Retinal pigment epithelial cell (primary cell): ENCODE measurements around the gene TP53RK.
A peak's percentile ranks its signal among the peaks of the same experiment; 100 is the strongest.

ENCODE experiments used
- DNase-seq: peaks from one replicate; pipeline ENCODE4 v3.0.0-alpha.2; 2010; ENCODE audit warnings: low read depth
- H3K4me3 ChIP-seq: 2 replicates; pipeline ENCODE4 v1.5.1; 2011; ENCODE audit warnings: mild to moderate bottlenecking, low read length, control low read depth, moderate library complexity
- TF ChIP-seq, protein P1 (sequence below): conservative IDR thresholded peaks from 2 replicates; pipeline ENCODE4 v1.5.1; 2011; ENCODE audit warnings: low read depth, low read length, control low read depth, inconsistent platforms

The TP53RK gene

DNA sequence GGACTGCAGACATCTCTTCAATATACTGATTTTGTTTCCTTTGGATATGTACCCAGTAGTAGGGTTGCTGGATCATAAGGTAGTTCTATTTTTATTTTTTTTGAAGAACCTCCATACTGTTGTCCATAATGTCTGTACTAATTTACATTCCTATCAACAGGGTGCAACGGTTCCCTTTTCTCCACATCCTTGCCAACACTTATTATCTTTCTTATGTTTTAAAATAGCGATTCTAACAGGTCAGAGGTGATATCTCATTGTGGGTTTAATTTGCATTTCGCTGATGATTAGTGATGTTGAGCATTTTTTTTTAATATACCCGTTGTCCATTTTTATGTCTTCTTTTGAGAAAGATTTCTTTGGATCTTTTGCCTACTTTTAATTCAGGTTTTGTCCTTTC, 2.0 kb upstream of the TP53RK start:
- TF ChIP-seq, protein P1, sequence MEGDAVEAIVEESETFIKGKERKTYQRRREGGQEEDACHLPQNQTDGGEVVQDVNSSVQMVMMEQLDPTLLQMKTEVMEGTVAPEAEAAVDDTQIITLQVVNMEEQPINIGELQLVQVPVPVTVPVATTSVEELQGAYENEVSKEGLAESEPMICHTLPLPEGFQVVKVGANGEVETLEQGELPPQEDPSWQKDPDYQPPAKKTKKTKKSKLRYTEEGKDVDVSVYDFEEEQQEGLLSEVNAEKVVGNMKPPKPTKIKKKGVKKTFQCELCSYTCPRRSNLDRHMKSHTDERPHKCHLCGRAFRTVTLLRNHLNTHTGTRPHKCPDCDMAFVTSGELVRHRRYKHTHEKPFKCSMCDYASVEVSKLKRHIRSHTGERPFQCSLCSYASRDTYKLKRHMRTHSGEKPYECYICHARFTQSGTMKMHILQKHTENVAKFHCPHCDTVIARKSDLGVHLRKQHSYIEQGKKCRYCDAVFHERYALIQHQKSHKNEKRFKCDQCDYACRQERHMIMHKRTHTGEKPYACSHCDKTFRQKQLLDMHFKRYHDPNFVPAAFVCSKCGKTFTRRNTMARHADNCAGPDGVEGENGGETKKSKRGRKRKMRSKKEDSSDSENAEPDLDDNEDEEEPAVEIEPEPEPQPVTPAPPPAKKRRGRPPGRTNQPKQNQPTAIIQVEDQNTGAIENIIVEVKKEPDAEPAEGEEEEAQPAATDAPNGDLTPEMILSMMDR = no peak
- H3K4me3 ChIP-seq = no peak overlapping the region
- no peak for DNase-seq

DNA sequence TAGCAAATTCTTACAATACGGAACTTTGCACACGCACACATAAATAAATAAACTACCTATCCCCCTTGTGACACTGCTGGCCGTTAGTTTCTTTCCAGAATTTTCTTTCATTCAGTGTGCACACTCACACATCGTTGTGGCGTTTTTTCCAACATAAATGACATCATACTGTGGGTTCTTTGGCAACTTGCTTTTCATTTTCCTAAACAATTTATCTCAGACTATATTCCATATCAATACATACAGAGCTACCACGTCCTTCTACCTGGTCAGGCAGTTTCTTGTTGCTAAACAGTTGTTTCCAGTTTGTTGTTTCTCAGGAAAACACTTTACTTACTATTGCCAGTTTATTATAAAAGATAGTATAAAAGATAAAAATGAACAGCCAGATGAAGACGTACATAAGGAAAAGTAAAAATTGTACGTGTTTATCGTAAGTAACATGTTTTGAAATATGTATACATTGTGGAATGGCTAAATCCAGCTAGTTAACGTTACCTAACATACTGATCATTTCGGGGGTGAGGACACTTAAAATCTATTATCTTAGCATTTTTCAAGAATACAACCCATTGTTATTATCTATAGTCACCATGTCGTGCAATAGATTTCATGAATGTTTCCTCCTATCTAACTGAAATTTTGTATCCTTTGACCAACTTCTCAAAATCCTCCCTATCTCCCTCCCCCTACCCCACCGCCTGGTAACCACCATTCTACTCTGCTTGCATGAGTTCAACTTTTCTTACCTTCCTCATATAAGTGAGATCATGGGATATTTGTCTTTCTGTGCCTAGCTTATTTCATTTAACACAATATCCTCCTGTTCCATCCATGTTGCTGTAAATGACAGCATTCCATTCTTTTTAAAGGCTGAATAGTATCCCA, 1.2 kb upstream of the TP53RK start:
- TF ChIP-seq, protein P1 = no peak
- no peak for DNase-seq
- peak overlapping the region; percentile 53 for H3K4me3 ChIP-seq

DNA sequence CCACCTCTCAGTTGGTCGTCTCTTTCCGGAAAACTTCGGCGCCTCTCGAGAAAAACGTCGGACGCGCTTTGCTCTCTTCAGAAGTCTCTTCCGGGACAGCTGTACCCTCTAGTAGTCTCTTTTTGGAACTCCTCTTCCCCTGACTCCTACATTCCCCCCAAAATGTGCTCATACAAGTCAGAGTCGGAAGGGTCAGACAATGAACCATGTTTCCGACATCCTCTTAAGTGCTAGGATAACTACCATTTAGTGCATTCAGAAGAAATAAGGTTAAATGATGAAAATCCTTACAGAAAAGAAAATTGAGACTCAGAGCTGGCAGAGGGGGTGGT, 476 bp upstream of the TP53RK start:
- no peak for DNase-seq
- peak overlapping the region; percentile 53 for H3K4me3 ChIP-seq
- TF ChIP-seq, protein P1 = no peak

DNA sequence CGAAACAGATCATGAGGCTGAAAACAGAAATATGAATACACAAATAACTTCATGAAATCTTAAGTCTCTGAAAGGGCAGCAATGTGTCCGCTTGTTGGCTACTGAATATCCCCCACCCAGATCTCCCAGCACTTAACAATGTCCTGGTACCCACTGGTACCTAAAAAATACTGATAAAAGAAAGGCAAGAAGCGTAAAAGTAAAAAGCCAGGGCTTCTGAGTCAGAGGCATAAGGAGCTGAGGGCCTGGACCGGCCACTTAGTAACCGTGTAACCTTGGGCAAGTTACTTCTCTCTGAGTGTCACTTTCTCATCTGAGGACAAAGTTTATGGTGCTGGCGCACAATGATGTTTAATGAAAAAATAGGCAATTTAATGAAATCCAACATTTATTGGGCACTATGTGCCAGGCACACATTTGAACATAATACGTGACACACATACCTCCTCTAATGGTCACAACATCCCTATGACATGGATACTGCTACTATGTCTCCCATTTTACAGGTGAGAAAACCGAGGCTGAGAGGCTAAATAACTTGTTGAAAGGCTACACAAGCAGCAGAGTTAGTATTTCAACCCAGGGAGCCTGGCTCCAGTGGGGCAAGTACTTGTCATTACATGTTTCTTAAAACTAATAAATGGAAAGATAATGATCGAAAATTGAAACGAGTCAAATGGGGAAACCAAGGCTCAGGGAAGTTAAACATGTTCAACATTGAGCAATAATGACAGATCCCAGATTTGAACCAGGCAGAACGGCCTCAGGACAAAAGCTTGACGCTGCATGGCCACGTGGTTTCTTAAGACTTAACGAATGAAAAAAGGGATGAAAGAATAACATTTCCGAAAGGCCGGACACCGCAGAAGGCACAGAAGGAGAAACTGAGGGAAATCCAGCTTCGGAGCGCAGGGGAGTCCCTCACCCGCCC, 828 bp downstream of the TP53RK start:
- peak; percentile 79 for DNase-seq
- TF ChIP-seq, protein P1 = no peak
- peak overlapping the region; percentile 86 for H3K4me3 ChIP-seq

DNA sequence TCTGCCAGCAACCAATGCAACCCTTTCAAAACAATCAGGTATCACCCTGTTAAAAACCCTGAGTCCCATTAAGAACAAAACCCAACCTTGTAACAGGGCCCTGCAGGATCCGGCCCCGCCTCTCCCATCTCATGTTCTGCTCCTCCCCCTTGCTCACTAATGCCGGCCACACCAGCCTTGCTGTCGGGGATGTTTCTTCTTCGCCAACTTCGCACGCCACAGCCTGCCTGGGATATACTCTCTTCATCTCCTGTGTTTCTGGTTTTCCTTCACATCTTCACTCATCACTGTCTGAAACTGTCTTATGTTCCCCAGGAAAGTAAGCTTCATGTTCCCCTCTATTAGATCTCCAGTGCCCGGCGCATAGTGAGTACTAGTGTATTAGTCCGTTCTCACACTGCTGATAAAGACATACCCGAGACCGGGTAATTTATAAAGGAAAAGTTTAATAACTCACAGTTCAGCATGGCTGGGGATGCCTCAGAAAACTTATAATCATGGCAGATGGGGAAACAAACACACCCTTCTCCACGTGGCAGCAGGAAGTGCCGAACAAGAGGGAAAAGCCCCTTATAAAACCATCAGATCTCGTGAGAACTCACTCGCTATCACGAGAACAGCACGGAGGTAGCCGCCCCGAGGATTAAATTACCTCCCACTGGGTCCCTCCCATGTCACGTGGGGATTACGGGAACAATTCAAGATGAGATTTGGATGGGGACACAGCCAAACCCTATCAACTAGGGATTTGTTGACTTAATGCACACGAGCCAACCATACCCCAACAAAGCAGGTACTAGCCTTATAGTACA, 5.1 kb downstream of the TP53RK start:
- peak overlapping the region; percentile 51 for H3K4me3 ChIP-seq
- no peak for DNase-seq
- TF ChIP-seq, protein P1 = no peak

DNA sequence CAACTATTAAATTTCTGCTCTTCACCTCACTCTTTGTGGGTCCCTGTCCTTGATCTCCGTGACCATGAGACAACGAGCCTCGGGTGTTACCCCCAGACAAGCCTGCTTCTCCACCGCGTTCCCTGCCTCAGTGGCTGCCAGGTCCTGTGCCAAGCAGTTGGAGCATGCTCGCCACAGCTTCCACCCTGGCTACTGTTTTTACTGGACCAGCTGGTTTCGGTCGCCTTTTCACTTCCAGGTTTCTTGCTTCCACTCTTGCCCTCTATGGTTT, 5.6 kb downstream of the TP53RK start:
- H3K4me3 ChIP-seq = peak overlapping the region; percentile 51
- no peak for DNase-seq

More for the DNA sequence above, 5.6 kb downstream of the TP53RK start:
- TF ChIP-seq, protein P1 = no peak
